ENCODE results near the gene FXYD6. TPM values are rescaled to one million over a fixed set of nuclear protein-coding genes. Genes with fewer than 3 reads are reported as not detected.

FXYD6 gene
- total RNA-seq, 4 donors from 2014 or later, result 7.0 to 27.0 (median 20.1) TPM

DNA sequence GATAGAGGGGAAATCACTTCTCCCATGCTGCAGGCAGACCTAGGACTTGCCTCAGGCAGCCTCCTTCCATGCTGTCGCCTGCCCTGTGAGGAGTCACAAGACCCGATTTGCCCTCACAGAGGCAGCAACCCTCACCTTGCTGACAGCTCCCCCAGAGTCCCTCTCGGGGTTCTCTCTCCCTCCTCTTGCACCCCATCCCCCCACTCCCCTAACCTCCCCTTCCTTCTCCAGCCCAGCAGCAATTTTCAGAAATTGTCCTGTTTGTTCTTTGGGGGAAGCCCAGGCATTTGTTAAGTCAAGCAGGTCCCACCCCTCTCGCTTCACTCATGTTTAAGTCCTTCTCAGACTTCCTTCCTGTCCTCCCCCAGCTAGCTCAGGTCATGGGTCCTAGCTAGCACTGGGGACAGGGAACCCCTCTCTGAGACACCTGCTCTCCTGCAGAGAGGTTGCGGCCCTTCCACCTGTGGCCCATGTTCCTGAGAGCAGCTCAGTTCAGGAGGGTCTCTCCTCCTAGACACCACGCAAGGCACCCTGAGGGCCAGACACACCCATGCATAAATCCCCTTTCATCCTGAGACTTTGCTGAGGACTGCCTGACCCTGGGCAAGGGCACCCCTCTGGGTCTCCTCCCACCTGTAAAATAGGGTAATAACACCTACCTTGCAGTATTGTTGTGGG is 45.6 kb downstream of the FXYD6 start:
- peak in 1 of 2 donors; percentile 76 for DNase-seq (ENCODE audit: low spot score in 2 of 2)
- TF ChIP-seq, protein P1, sequence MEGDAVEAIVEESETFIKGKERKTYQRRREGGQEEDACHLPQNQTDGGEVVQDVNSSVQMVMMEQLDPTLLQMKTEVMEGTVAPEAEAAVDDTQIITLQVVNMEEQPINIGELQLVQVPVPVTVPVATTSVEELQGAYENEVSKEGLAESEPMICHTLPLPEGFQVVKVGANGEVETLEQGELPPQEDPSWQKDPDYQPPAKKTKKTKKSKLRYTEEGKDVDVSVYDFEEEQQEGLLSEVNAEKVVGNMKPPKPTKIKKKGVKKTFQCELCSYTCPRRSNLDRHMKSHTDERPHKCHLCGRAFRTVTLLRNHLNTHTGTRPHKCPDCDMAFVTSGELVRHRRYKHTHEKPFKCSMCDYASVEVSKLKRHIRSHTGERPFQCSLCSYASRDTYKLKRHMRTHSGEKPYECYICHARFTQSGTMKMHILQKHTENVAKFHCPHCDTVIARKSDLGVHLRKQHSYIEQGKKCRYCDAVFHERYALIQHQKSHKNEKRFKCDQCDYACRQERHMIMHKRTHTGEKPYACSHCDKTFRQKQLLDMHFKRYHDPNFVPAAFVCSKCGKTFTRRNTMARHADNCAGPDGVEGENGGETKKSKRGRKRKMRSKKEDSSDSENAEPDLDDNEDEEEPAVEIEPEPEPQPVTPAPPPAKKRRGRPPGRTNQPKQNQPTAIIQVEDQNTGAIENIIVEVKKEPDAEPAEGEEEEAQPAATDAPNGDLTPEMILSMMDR (IDR thresholded peaks at IDR 0.05), result no peak
- TF ChIP-seq POLR2A (IDR thresholded peaks at IDR 0.05), result no peak
- intact Hi-C loops (cut with DNase I; ENCODE audit: low total_unique reads), result loop anchor here (5.0 kb wide), 1 partner anchor 879 kb away; no protein-coding TSS in a partner anchor
- H3K4me3 ChIP-seq (ENCODE audit: low read depth, poor library complexity, severe bottlenecking), result no peak overlapping the region
- WGBS, 2 donors, result 63 to 72% methylated on average over 6 of the region's 6 CpGs

DNA sequence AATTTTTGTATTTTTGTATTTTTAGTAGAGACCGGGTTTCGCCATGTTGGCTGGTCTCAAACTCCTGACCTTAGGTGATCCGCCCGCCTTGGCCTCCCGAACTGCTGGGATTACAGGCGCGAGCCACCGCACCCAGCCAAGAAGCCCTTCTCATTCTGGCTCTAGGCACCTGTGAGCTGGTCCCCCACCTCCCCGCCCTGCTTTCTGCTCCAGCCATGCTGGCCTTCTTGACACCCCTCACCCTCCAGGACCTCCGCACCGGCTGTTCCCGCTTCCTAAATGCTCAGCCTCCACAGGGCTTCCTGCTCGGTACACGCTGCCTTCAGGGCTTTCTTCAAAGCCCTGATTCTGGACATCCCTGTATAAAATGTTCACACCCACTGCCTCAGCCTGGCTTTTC is 46.4 kb downstream of the FXYD6 start:
- intact Hi-C loops (cut with DNase I; ENCODE audit: low total_unique reads), result loop anchor here (5.0 kb wide), 1 partner anchor 878 kb away; no protein-coding TSS in a partner anchor
- peak in 1 of 2 donors; percentile 76 for DNase-seq (ENCODE audit: low spot score in 2 of 2)
- no peak overlapping the region for H3K4me3 ChIP-seq (ENCODE audit: low read depth, poor library complexity, severe bottlenecking)
- 87% methylated on average over 14 of the region's 14 CpGs for WGBS, 2 donors
- TF ChIP-seq POLR2A (IDR thresholded peaks at IDR 0.05), result no peak
- TF ChIP-seq, protein P1 (IDR thresholded peaks at IDR 0.05), result no peak

DNA sequence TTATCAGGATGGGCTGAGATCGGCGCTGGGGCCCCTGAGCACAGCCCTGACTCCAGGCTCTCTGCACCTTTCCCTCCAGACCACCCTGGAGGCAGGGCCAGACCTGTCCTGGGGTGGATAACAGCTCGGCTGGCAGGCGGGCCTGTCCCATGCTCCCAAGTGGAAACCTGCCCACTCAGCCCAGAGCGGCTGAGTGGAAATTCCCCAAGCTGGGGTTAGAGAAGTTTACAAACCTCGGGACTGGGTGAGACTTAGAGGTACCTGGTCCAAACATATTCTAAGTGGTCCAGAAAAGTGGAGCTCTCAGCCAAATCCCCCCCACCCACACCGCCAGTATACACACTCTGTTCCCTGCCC is 47.1 kb downstream of the FXYD6 start:
- intact Hi-C loops (cut with DNase I; ENCODE audit: low total_unique reads), result loop anchor here (10.0 kb wide), 1 partner anchor 215 kb away; no protein-coding TSS in a partner anchor
- no peak for DNase-seq (ENCODE audit: low spot score in 2 of 2)
- WGBS, 2 donors, result 41 to 57% methylated on average over 7 of the region's 7 CpGs
- no peak overlapping the region for H3K4me3 ChIP-seq (ENCODE audit: low read depth, poor library complexity, severe bottlenecking)
- TF ChIP-seq, protein P1 (IDR thresholded peaks at IDR 0.05), result no peak
- TF ChIP-seq POLR2A (IDR thresholded peaks at IDR 0.05), result no peak

DNA sequence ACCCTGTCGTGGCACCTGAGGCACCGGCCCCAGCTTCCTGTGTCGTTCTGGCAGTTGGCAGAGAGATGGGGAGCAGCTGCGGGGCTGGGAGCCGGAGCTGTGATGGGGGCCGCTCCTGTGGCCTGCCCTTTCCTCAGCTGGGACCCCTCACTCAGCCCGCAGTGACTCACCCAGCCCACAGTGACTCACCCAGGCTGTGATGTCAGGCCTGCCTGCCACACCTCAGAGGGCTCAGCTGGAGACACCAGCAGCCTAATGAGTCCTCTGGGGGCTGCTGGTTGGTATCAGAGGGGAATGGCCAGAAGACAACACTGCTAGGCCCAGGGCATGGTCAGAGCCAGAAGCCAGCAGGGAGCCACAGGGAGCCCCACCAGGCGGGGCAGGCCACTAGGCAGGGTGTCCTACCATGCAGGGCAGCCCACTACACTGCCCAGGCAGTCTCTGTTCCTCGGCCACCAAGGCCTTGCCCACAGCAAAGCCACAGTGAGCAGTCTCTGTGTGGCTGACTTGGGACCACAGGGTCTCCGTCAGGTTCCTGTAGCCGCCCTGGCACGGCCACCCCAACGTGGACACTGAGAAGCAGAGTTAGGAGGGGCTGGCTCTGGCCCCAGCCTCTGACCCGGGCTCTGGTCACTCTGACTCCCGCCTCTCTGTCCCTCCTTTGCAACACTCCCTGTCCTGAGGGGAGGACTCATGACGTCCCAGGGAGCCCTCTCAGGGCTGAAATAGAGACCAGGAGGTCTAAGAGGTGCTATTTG is 47.7 kb downstream of the FXYD6 start:
- no peak overlapping the region for H3K4me3 ChIP-seq (ENCODE audit: low read depth, poor library complexity, severe bottlenecking)
- 50 to 54% methylated on average over 5 to 13 of the region's 16 CpGs for WGBS, 2 donors
- TF ChIP-seq, protein P1 (IDR thresholded peaks at IDR 0.05), result no peak
- TF ChIP-seq POLR2A (IDR thresholded peaks at IDR 0.05), result no peak
- intact Hi-C loops (cut with DNase I; ENCODE audit: low total_unique reads), result loop anchor here (10.0 kb wide), 1 partner anchor 216 kb away; no protein-coding TSS in a partner anchor
- DNase-seq (ENCODE audit: low spot score in 2 of 2), result peak in 1 of 2 donors; percentile 90

DNA sequence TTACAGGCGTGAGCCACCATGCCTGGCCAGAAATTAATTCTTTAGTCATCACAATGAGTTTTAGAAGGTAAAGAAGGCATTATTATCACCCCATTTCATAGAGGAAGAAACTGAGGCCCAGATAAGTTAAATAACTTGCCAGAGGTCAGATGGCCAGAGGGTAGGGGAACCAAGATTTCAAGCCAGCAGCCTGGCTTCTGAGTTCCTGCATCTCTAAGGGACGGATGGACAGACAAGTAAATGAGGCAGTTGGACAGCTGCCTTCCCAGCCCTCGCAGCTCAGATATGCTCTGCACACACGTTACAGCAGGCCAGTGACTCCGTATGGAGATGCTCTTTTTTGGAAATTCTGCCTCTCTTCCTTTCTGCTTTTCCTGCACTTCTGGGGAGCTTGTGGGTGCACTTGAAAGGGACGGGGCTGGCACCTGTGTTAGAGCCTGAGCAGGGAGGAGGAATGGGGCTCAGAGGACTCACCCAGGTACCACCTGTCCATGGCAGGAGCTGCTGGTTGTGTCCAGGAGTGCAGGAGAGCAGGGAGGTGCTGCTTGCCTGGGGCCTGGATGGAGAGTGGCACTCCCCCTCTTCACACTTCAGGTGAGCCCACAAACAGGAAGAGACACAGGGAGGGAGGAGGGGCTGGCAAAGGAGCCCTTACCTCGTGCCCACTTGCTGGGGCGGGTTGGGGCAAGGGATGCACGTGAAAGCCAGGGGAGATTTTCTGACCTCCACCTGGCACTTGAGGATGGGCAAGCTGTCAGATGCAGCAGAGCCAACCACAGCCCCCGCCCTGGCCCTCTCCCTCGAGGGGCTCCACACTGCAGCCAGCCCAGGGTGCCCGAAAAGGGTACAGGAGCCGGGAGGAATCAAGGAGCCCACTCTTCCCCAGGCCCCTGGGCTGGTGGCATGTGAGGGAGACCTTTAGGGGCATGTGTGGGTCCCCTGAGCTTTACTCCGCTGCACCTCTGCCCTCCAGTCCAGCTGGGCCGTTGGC is 48.6 kb downstream of the FXYD6 start:
- DNase-seq (ENCODE audit: low spot score in 2 of 2), result peak in 1 of 2 donors; percentile 82
- TF ChIP-seq, protein P1 (IDR thresholded peaks at IDR 0.05), result no peak
- no peak for TF ChIP-seq POLR2A (IDR thresholded peaks at IDR 0.05)
- intact Hi-C loops (cut with DNase I; ENCODE audit: low total_unique reads), result loop anchor here (10.0 kb wide), 1 partner anchor 217 kb away; no protein-coding TSS in a partner anchor
- WGBS, 2 donors, result 52 to 60% methylated on average over 12 to 13 of the region's 15 CpGs
- no peak overlapping the region for H3K4me3 ChIP-seq (ENCODE audit: low read depth, poor library complexity, severe bottlenecking)
